Neural progenitor cell (in vitro differentiated cells): ENCODE results near the gene SUGCT. TPM values are rescaled to one million over a fixed set of nuclear protein-coding genes. Genes with fewer than 3 reads are reported as not detected.

Experiments
- DNase-seq: peaks from one replicate; pipeline ENCODE4 v3.0.0-alpha.2; 2016; ENCODE audit warnings: low spot score
- H2AFZ ChIP-seq: fragments of 200-600 bp; sonication (generic); replicated peaks from 2 replicates; pipeline ENCODE4 v1.6.1; 2016; ENCODE audit warnings: antibody characterized with exemption
- H3F3A ChIP-seq: fragments of 200-600 bp; sonication (generic); 2 replicates; pipeline ENCODE4 v1.6.1; 2016; ENCODE audit warnings: antibody characterized with exemption, low read depth
- H3K27ac ChIP-seq: fragments of 200-600 bp; sonication (generic); 2 replicates; pipeline ENCODE4 v1.5.1; 2016; ENCODE audit warnings: mild to moderate bottlenecking
- H3K27me3 ChIP-seq: fragments of 200-600 bp; sonication (generic); 2 replicates; pipeline ENCODE4 v1.6.1; 2016; ENCODE audit warnings: mild to moderate bottlenecking, moderate library complexity
- H3K36me3 ChIP-seq: fragments of 200-600 bp; sonication (generic); 2 replicates; pipeline ENCODE4 v1.5.1; 2016
- H3K4me1 ChIP-seq: fragments of 200-600 bp; sonication (generic); 2 replicates; pipeline ENCODE4 v1.6.1; 2016; ENCODE audit warnings: mixed run types
- H3K4me2 ChIP-seq: fragments of 200-600 bp; sonication (generic); 2 replicates; pipeline ENCODE4 v1.6.1; 2016
- H3K4me3 ChIP-seq: fragments of 200-600 bp; sonication (generic); 2 replicates; pipeline ENCODE4 v1.5.1; 2016
- H3K79me2 ChIP-seq: fragments of 200-600 bp; sonication (generic); 2 replicates; pipeline ENCODE4 v1.6.1; 2016; ENCODE audit warnings: low read depth
- H3K9ac ChIP-seq: fragments of 200-600 bp; sonication (generic); 2 replicates; pipeline ENCODE4 v1.6.1; 2016
- H3K9me3 ChIP-seq: fragments of 200-600 bp; sonication (generic); 2 replicates; pipeline ENCODE4 v1.5.1; 2016; ENCODE audit warnings: low read depth
- H4K20me1 ChIP-seq: fragments of 200-600 bp; sonication (generic); 2 replicates; pipeline ENCODE4 v1.6.1; 2016; ENCODE audit warnings: low read depth
- H3K27ac Mint-ChIP-seq: 3 replicates; pipeline ENCODE4 v1.8.0; 2021; ENCODE audit warnings: mixed read lengths
- H3K27me3 Mint-ChIP-seq: 2 replicates; pipeline ENCODE4 v1.8.0; 2022; ENCODE audit warnings: low read depth, mild to moderate bottlenecking, inconsistent platforms, moderate library complexity, mixed read lengths; ENCODE audit not compliant: insufficient read depth
- H3K36me3 Mint-ChIP-seq: 3 replicates; pipeline ENCODE4 v1.8.0; 2021; ENCODE audit warnings: mixed read lengths
- H3K4me1 Mint-ChIP-seq: 3 replicates; pipeline ENCODE4 v1.8.0; 2021; ENCODE audit warnings: mixed read lengths
- H3K4me3 Mint-ChIP-seq: 3 replicates; pipeline ENCODE4 v1.8.0; 2021; ENCODE audit warnings: mild to moderate bottlenecking, moderate library complexity, mixed read lengths
- H3K9me3 Mint-ChIP-seq: 3 replicates; pipeline ENCODE4 v1.8.0; 2020; ENCODE audit warnings: mixed read lengths
- CTCF ChIP-seq: fragments of 200-600 bp; sonication (generic); IDR thresholded peaks from 2 replicates; pipeline ENCODE4 v1.5.1; 2017; ENCODE audit warnings: antibody characterized with exemption, mild to moderate bottlenecking
- EZH2 ChIP-seq: fragments of 200-600 bp; sonication (generic); IDR thresholded peaks from 2 replicates; pipeline ENCODE4 v1.6.1; 2017; ENCODE audit warnings: antibody characterized with exemption, mild to moderate bottlenecking, moderate library complexity
- EZH2phosphoT487 ChIP-seq: fragments of 200-600 bp; sonication (generic); IDR thresholded peaks from 2 replicates; pipeline ENCODE4 v1.6.1; 2017; ENCODE audit warnings: antibody characterized with exemption
- total RNA-seq: library from RNA; depleted of rRNA; stranded (reverse); fragments of >200 nt; gene quantifications from 2 replicates; pipeline ENCODE4 v1.2.3, GENCODE V29; 2015; ENCODE audit warnings: low replicate concordance

SUGCT gene
- total RNA-seq, 1 donor from 2014 or later: 10.1 TPM

- peaks cover 17% of the 10 kb centered on the region for H3K4me1 Mint-ChIP-seq
- no peak overlapping the region for H3K27ac Mint-ChIP-seq
- no peaks in the 10 kb centered on the region for H3K36me3 Mint-ChIP-seq
- Histone ChIP-seq H4K20me1 (peaks cover 5% of the 10 kb centered on the region), H3K9me3 (no peaks in the 10 kb centered on the region), H3K79me2 (no peaks in the 10 kb centered on the region), H3K4me2 (no peak overlapping the region), H3F3A (peaks cover 8% of the 10 kb centered on the region), H3K4me3 (no peak overlapping the region), H3K27ac (no peak overlapping the region), H3K27me3 (no peaks in the 10 kb centered on the region), H3K4me1 (peaks cover 46% of the 10 kb centered on the region), H2AFZ (no peak overlapping the region), H3K9ac (no peak overlapping the region), H3K36me3 (no peaks in the 10 kb centered on the region)
- no peak for DNase-seq
- H3K9me3 Mint-ChIP-seq: no peaks in the 10 kb centered on the region
- peaks cover 4% of the 10 kb centered on the region for H3K27me3 Mint-ChIP-seq
- H3K4me3 Mint-ChIP-seq: no peak overlapping the region
- TF ChIP-seq CTCF: peak; percentile 22
- no peak for TF ChIP-seq EZH2phosphoT487
Observed at GRCh38 chr7:40761762-40762560, 627.2 kb downstream of the SUGCT start.

DNA sequence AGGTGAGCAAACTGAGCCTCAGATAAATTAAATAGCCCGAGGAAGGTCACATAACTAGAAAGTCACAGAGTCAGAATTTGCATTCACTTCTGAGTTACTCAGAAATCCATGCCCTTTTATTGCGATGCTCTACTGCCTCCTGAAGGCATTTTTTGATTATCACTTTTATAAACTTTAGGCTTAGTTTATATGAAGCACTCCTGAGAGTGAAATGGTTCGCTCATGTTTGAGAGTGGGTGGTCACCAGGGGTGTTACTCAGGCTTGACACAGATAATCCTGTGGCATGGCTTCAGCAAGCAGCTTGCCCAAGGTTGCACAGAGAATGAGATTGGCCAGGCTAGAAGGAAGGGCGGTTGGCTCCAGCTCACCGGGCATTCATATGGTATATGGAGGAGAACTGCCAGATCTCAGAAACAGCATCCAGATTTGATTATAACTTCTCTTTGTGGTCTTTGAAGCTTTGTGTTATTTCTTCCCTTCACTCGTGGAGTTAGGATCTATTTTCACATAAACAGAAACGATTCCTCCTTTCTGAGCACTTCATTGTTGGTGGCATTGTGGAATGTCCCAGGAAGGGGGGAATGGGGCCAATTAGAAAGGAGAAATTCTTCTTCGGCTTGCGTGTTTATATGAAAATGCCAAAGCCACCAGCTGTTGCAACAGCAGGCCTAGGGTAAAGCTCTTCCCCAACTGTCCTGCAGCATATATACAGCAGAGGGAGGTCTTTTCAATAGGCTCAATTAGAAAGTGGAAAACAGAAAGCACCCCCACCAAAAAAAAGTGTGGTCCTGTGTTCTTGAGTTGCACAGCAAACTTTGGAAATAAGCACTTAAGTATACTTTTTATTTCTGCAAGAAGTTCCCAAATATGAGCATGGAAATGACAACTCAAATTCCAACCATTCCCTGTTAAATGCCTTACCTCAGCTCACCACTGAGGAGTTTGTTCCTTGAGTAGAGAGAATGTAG, 628.8 kb downstream of the SUGCT start:
- no peak overlapping the region for H3K27ac ChIP-seq
- no peaks in the 10 kb centered on the region for H3K36me3 Mint-ChIP-seq
- peaks cover 4% of the 10 kb centered on the region for H3F3A ChIP-seq
- H2AFZ ChIP-seq: no peak overlapping the region
- no peak overlapping the region for H3K27ac Mint-ChIP-seq
- H3K27me3 ChIP-seq: no peaks in the 10 kb centered on the region
- H3K36me3 ChIP-seq: no peaks in the 10 kb centered on the region
- H3K4me2 ChIP-seq: no peak overlapping the region
- peaks cover 15% of the 10 kb centered on the region for H3K4me1 Mint-ChIP-seq
- H3K9ac ChIP-seq: no peak overlapping the region
- peaks cover 30% of the 10 kb centered on the region for H3K4me1 ChIP-seq
- peaks cover 4% of the 10 kb centered on the region for H3K27me3 Mint-ChIP-seq
- H4K20me1 ChIP-seq: peaks cover 5% of the 10 kb centered on the region
- no peaks in the 10 kb centered on the region for H3K9me3 Mint-ChIP-seq
- no peak overlapping the region for H3K4me3 ChIP-seq
- no peak for DNase-seq
- no peak for TF ChIP-seq EZH2phosphoT487
- TF ChIP-seq EZH2: no peak
- no peak for TF ChIP-seq CTCF
- H3K9me3 ChIP-seq: no peaks in the 10 kb centered on the region
- H3K4me3 Mint-ChIP-seq: no peak overlapping the region
- H3K79me2 ChIP-seq: no peaks in the 10 kb centered on the region

- Histone ChIP-seq H3K27me3 (no peaks in the 10 kb centered on the region), H2AFZ (no peak overlapping the region), H3K4me1 (peaks cover 24% of the 10 kb centered on the region), H3K36me3 (no peaks in the 10 kb centered on the region), H3K79me2 (no peaks in the 10 kb centered on the region), H4K20me1 (no peaks in the 10 kb centered on the region), H3K9me3 (no peaks in the 10 kb centered on the region), H3K4me2 (no peak overlapping the region), H3K9ac (no peak overlapping the region), H3K27ac (no peak overlapping the region), H3F3A (no peaks in the 10 kb centered on the region), H3K4me3 (no peak overlapping the region)
- H3K36me3 Mint-ChIP-seq: no peaks in the 10 kb centered on the region
- peaks cover 4% of the 10 kb centered on the region for H3K27me3 Mint-ChIP-seq
- no peak overlapping the region for H3K4me3 Mint-ChIP-seq
- H3K9me3 Mint-ChIP-seq: no peaks in the 10 kb centered on the region
- no peak for TF ChIP-seq EZH2
- no peak for TF ChIP-seq CTCF
- no peak for TF ChIP-seq EZH2phosphoT487
- H3K27ac Mint-ChIP-seq: no peak overlapping the region
- peaks cover 22% of the 10 kb centered on the region for H3K4me1 Mint-ChIP-seq
- no peak for DNase-seq
Observed at GRCh38 chr7:40765639-40766038, 630.8 kb downstream of the SUGCT start.
